ENCODE measurements around the gene C1QTNF1. TPM values are rescaled to one million over a fixed set of nuclear protein-coding genes. Genes with fewer than 3 reads are reported as not detected.
A peak's percentile ranks its signal among the peaks of the same experiment; 100 is the strongest.

Gene C1QTNF1
- polyA plus RNA-seq, 1 donor (not counting 4 experiments of a cell fraction or from before 2014, with no cell fraction given) = 6.6 TPM

GRCh38 chr17:79009397-79010303 is 14.3 kb upstream of the C1QTNF1 start, which contains the start of gene CANT1:
CANT1 (minus strand) TSS chr17:79009764; CDS start chr17:78997622, 12,142 bp downstream.
- Histone ChIP-seq H3K4me1 (ENCODE audit: control insufficient read depth, extremely low read depth, insufficient read depth, low read length) (peaks cover 52% of the 10 kb centered on the region), H3K9ac (ENCODE audit: control insufficient read depth, extremely low read depth, insufficient read depth, low read length) (peak within 1 kb of the TSS; percentile 92), H3K36me3 (ENCODE audit: control insufficient read depth in 2 of 2, extremely low read depth in 1 of 2, insufficient read depth in 2 of 2, low read length in 2 of 2) (peaks cover 6 to 13% of the 10 kb centered on the region in 2 experiments), H3K9me3 (ENCODE audit: control insufficient read depth, low read depth, low read length) (no peaks in the 10 kb centered on the region), H3K27ac (ENCODE audit: control insufficient read depth, insufficient read depth, low read length) (peak within 1 kb of the TSS; percentile 88), H2AFZ (ENCODE audit: control insufficient read depth, low read length) (peak within 1 kb of the TSS; percentile 84), H3K4me2 (ENCODE audit: control insufficient read depth, extremely low read depth, insufficient read depth, low read depth, low read length) (peak within 1 kb of the TSS; percentile 95), H3K27me3 (ENCODE audit: control insufficient read depth, extremely low read depth, insufficient read depth, low read length) (no peaks in the 10 kb centered on the region), H3K4me3 (ENCODE audit: control insufficient read depth in 2 of 3, extremely low read depth in 1 of 3, insufficient read depth in 2 of 3, low read depth in 1 of 3, low read length in 3 of 3) (peak within 1 kb of the TSS; percentile 83 to 90 (median 86)), H3K79me2 (ENCODE audit: control insufficient read depth, insufficient read depth, low read length) (peaks cover 46% of the 10 kb centered on the region), H4K20me1 (ENCODE audit: control insufficient read depth, extremely low read depth, insufficient read depth, low read length) (peaks cover 5% of the 10 kb centered on the region), H3K9me1 (ENCODE audit: control insufficient read depth, extremely low read depth, insufficient read depth, low read length) (peaks cover 2% of the 10 kb centered on the region)
- no peak for FAIRE-seq
- TF ChIP-seq EZH2 (IDR thresholded peaks at IDR 0.05; ENCODE audit: low read length) (no peak), CTCF (optimal IDR thresholded peaks at IDR 0.05 in 1 of 3, IDR thresholded peaks at IDR 0.05 in 1 of 3, conservative IDR thresholded peaks at IDR 0.05 in 1 of 3; ENCODE audit: extremely low read depth in 1 of 3, insufficient read depth in 2 of 3, low read length in 3 of 3) (no peak)
- DNase-seq (ENCODE audit: low read depth, low spot score) = no peak
- dilution Hi-C loops (cut with MboI; ENCODE audit: extremely low pct_ligation_motif_present, low sequenced_read_pairs) = no loop called here

GRCh38 chr17:79010304-79010646 is 13.7 kb upstream of the C1QTNF1 start:
- H3K36me3 ChIP-seq (ENCODE audit: control insufficient read depth in 2 of 2, extremely low read depth in 1 of 2, insufficient read depth in 2 of 2, low read length in 2 of 2) = peaks cover 6 to 12% of the 10 kb centered on the region in 2 experiments
- no peak for TF ChIP-seq EZH2 (IDR thresholded peaks at IDR 0.05; ENCODE audit: low read length)
- no peak for TF ChIP-seq CTCF (optimal IDR thresholded peaks at IDR 0.05 in 1 of 3, IDR thresholded peaks at IDR 0.05 in 1 of 3, conservative IDR thresholded peaks at IDR 0.05 in 1 of 3; ENCODE audit: extremely low read depth in 1 of 3, insufficient read depth in 2 of 3, low read length in 3 of 3)
- peaks cover 49% of the 10 kb centered on the region for H3K4me1 ChIP-seq (ENCODE audit: control insufficient read depth, extremely low read depth, insufficient read depth, low read length)
- peak overlapping the region; percentile 92 for H3K9ac ChIP-seq (ENCODE audit: control insufficient read depth, extremely low read depth, insufficient read depth, low read length)
- H2AFZ ChIP-seq (ENCODE audit: control insufficient read depth, low read length) = peak overlapping the region; percentile 84
- H3K9me3 ChIP-seq (ENCODE audit: control insufficient read depth, low read depth, low read length) = no peaks in the 10 kb centered on the region
- H3K4me2 ChIP-seq (ENCODE audit: control insufficient read depth, extremely low read depth, insufficient read depth, low read depth, low read length) = peak overlapping the region; percentile 75
- peaks cover 5% of the 10 kb centered on the region for H4K20me1 ChIP-seq (ENCODE audit: control insufficient read depth, extremely low read depth, insufficient read depth, low read length)
- H3K4me3 ChIP-seq (ENCODE audit: control insufficient read depth in 2 of 3, extremely low read depth in 1 of 3, insufficient read depth in 2 of 3, low read depth in 1 of 3, low read length in 3 of 3) = peak overlapping the region in 1 of 3 experiments; percentile 56
- no peaks in the 10 kb centered on the region for H3K27me3 ChIP-seq (ENCODE audit: control insufficient read depth, extremely low read depth, insufficient read depth, low read length)
- FAIRE-seq = no peak
- dilution Hi-C loops (cut with MboI; ENCODE audit: extremely low pct_ligation_motif_present, low sequenced_read_pairs) = no loop called here
- DNase-seq (ENCODE audit: low read depth, low spot score) = no peak
- H3K9me1 ChIP-seq (ENCODE audit: control insufficient read depth, extremely low read depth, insufficient read depth, low read length) = peaks cover 2% of the 10 kb centered on the region
- H3K27ac ChIP-seq (ENCODE audit: control insufficient read depth, insufficient read depth, low read length) = peak overlapping the region; percentile 88
- H3K79me2 ChIP-seq (ENCODE audit: control insufficient read depth, insufficient read depth, low read length) = peaks cover 43% of the 10 kb centered on the region
